Osteocyte (in vitro differentiated cells): ENCODE measurements around the gene BRD3OS. TPM values are rescaled to one million over a fixed set of nuclear protein-coding genes. Genes with fewer than 3 reads are reported as not detected.

Source experiments
- DNase-seq: peaks from one replicate; pipeline ENCODE4 v3.0.0; 2021; ENCODE audit warnings: mixed read lengths; ENCODE audit not compliant: unreplicated experiment; ENCODE audit errors: extremely low spot score
- H3K27ac Mint-ChIP-seq: one replicate; pipeline ENCODE4 v1.8.0; 2021; ENCODE audit warnings: mild to moderate bottlenecking, mixed read lengths; ENCODE audit not compliant: unreplicated experiment
- H3K27me3 Mint-ChIP-seq: one replicate; pipeline ENCODE4 v1.8.0; 2021; ENCODE audit warnings: mixed read lengths; ENCODE audit not compliant: unreplicated experiment
- H3K36me3 Mint-ChIP-seq: one replicate; pipeline ENCODE4 v1.8.0; 2021; ENCODE audit warnings: mixed read lengths; ENCODE audit not compliant: unreplicated experiment
- H3K4me1 Mint-ChIP-seq: one replicate; pipeline ENCODE4 v1.8.0; 2021; ENCODE audit warnings: mixed read lengths; ENCODE audit not compliant: unreplicated experiment
- H3K4me3 Mint-ChIP-seq: one replicate; pipeline ENCODE4 v1.8.0; 2021; ENCODE audit warnings: mild to moderate bottlenecking, moderate library complexity, mixed read lengths; ENCODE audit not compliant: unreplicated experiment
- H3K9me3 Mint-ChIP-seq: one replicate; pipeline ENCODE4 v1.8.0; 2021; ENCODE audit warnings: mixed read lengths; ENCODE audit not compliant: unreplicated experiment
- CTCF ChIP-seq: fragments of 200-600 bp; sonication (generic); IDR thresholded peaks from 2 replicates; pipeline ENCODE4 v1.5.0; 2021; ENCODE audit warnings: antibody characterized with exemption, mild to moderate bottlenecking, moderate library complexity
- total RNA-seq: library from RNA; stranded (reverse); gene quantifications from 2 replicates; pipeline ENCODE4 v1.2.1, GENCODE V29; 2021

The BRD3OS gene
- total RNA-seq, 1 donor from 2014 or later: 19.9 TPM

GRCh38 chr9:134007571-134007970 lies 17.7 kb upstream of the BRD3OS start:
- no peak for DNase-seq
- no peak overlapping the region for H3K4me3 Mint-ChIP-seq
- no peaks in the 10 kb centered on the region for H3K36me3 Mint-ChIP-seq
- H3K9me3 Mint-ChIP-seq: no peaks in the 10 kb centered on the region
- H3K27me3 Mint-ChIP-seq: peaks cover 3% of the 10 kb centered on the region
- no peak for TF ChIP-seq CTCF
- H3K4me1 Mint-ChIP-seq: peaks cover 7% of the 10 kb centered on the region
- H3K27ac Mint-ChIP-seq: no peak overlapping the region

GRCh38 chr9:134010310-134011173 lies 14.7 kb upstream of the BRD3OS start:
- Mint-ChIP-seq H3K9me3 (no peaks in the 10 kb centered on the region), H3K36me3 (no peaks in the 10 kb centered on the region), H3K27ac (no peak overlapping the region), H3K27me3 (peaks cover 3% of the 10 kb centered on the region), H3K4me1 (peaks cover 7% of the 10 kb centered on the region), H3K4me3 (no peak overlapping the region)
- no peak for DNase-seq
- no peak for TF ChIP-seq CTCF

- TF ChIP-seq CTCF: no peak
- Mint-ChIP-seq H3K27me3 (peaks cover 3% of the 10 kb centered on the region), H3K36me3 (no peaks in the 10 kb centered on the region), H3K9me3 (no peaks in the 10 kb centered on the region), H3K27ac (no peak overlapping the region), H3K4me1 (peaks cover 7% of the 10 kb centered on the region), H3K4me3 (no peak overlapping the region)
- DNase-seq: no peak
Measured at GRCh38 chr9:134011401-134011800, 13.9 kb upstream of the BRD3OS start.

- H3K27me3 Mint-ChIP-seq: no peaks in the 10 kb centered on the region
- DNase-seq: no peak
- TF ChIP-seq CTCF: no peak
- no peak overlapping the region for H3K4me3 Mint-ChIP-seq
- H3K9me3 Mint-ChIP-seq: no peaks in the 10 kb centered on the region
- H3K27ac Mint-ChIP-seq: no peak overlapping the region
- no peaks in the 10 kb centered on the region for H3K36me3 Mint-ChIP-seq
- H3K4me1 Mint-ChIP-seq: no peaks in the 10 kb centered on the region
Measured at GRCh38 chr9:134014946-134015345, 10.3 kb upstream of the BRD3OS start.

- no peak for TF ChIP-seq CTCF
- no peak for DNase-seq
- H3K4me1 Mint-ChIP-seq: peaks cover 10% of the 10 kb centered on the region
- no peaks in the 10 kb centered on the region for H3K9me3 Mint-ChIP-seq
- peaks cover 7% of the 10 kb centered on the region for H3K36me3 Mint-ChIP-seq
- no peaks in the 10 kb centered on the region for H3K27me3 Mint-ChIP-seq
- H3K27ac Mint-ChIP-seq: peak overlapping the region; percentile 29
- peak overlapping the region; percentile 75 for H3K4me3 Mint-ChIP-seq
Measured at GRCh38 chr9:134024214-134024792, 978 bp upstream of the BRD3OS start.
